WTC11 (cell line): ENCODE data around the gene WNT1. TPM values are rescaled to one million over a fixed set of nuclear protein-coding genes. Genes with fewer than 3 reads are reported as not detected.

ENCODE experiments used
- ATAC-seq: fragments of 200-7000 bp; cut with Tn5 transposase; 2 replicates; pipeline ENCODE4 v1.10.0; 2021; ENCODE audit warnings: mild to moderate bottlenecking, moderate library complexity
- CTCF ChIA-PET: fragments of 300-600 bp; sonication (Branson Sonifier 250); formaldehyde crosslinking; loops from one replicate; lab custom pipeline; 2021; ENCODE audit warnings: antibody characterized with exemption; lab: Charles Lee
- POLR2A ChIA-PET: fragments of 350-600 bp; sonication (Branson Sonifier 250); formaldehyde crosslinking; loops from one replicate; lab custom pipeline; 2021; ENCODE audit warnings: antibody characterized with exemption; lab: Charles Lee
- DNase-seq: peaks from one replicate; pipeline ENCODE4 v3.0.0; 2021; ENCODE audit warnings: low spot score
- H3K27ac Mint-ChIP-seq: 2 replicates; pipeline ENCODE4 v1.8.0; 2021; ENCODE audit warnings: mixed read lengths
- H3K27me3 Mint-ChIP-seq: 2 replicates; pipeline ENCODE4 v1.8.0; 2021; ENCODE audit warnings: low read depth, mild to moderate bottlenecking, moderate library complexity, mixed read lengths
- H3K36me3 Mint-ChIP-seq: 2 replicates; pipeline ENCODE4 v1.8.0; 2021; ENCODE audit warnings: mixed read lengths
- H3K4me1 Mint-ChIP-seq: 2 replicates; pipeline ENCODE4 v1.8.0; 2022; ENCODE audit warnings: mixed read lengths
- H3K4me3 Mint-ChIP-seq: 2 replicates; pipeline ENCODE4 v1.8.0; 2021; ENCODE audit warnings: mild to moderate bottlenecking, moderate library complexity, mixed read lengths
- H3K9me3 Mint-ChIP-seq: 2 replicates; pipeline ENCODE4 v1.8.0; 2021; ENCODE audit warnings: mixed read lengths
- CBFB ChIP-seq: sonication (generic); formaldehyde crosslinking; IDR thresholded peaks from 2 replicates; pipeline ENCODE4 v1.8.1; 2022; ENCODE audit warnings: mild to moderate bottlenecking, low read depth, missing genetic modification reagents
- CREB1 ChIP-seq: sonication (generic); formaldehyde crosslinking; IDR thresholded peaks from 2 replicates; pipeline ENCODE4 v1.8.0; 2023; ENCODE audit warnings: mild to moderate bottlenecking, missing genetic modification reagents
- JAZF1 ChIP-seq: fragments of 250-450 bp; sonication (Bioruptor Pico); IDR thresholded peaks from 2 replicates; pipeline ENCODE4 v1.9.0; 2021; ENCODE audit warnings: moderate library complexity, mild to moderate bottlenecking, inconsistent platforms
- MYBL2 ChIP-seq: sonication (generic); formaldehyde crosslinking; IDR thresholded peaks from 2 replicates; pipeline ENCODE4 v1.8.1; 2023; ENCODE audit warnings: mild to moderate bottlenecking, moderate library complexity, missing genetic modification reagents
- NR1H2 ChIP-seq: sonication (generic); formaldehyde crosslinking; IDR thresholded peaks from 2 replicates; pipeline ENCODE4 v1.9.0; 2021; ENCODE audit warnings: mild to moderate bottlenecking, moderate library complexity, missing genetic modification reagents
- SP1 ChIP-seq: sonication (generic); formaldehyde crosslinking; conservative IDR thresholded peaks from 2 replicates; pipeline ENCODE4 v1.8.1; 2022; ENCODE audit warnings: missing genetic modification reagents
- TP53 ChIP-seq: sonication (generic); formaldehyde crosslinking; IDR thresholded peaks from 2 replicates; pipeline ENCODE4 v1.8.1; 2023; ENCODE audit warnings: mild to moderate bottlenecking, missing genetic modification reagents
- ZBTB21 ChIP-seq: sonication (generic); formaldehyde crosslinking; IDR thresholded peaks from 2 replicates; pipeline ENCODE4 v1.8.1; 2023; ENCODE audit warnings: mild to moderate bottlenecking, missing genetic modification reagents, borderline replicate concordance
- ZNF671 ChIP-seq: fragments of 250-450 bp; sonication (Bioruptor Pico); IDR thresholded peaks from 2 replicates; pipeline ENCODE4 v1.8.0; 2021; ENCODE audit warnings: mild to moderate bottlenecking
- total RNA-seq: library from RNA; stranded (reverse); gene quantifications from 3 replicates; pipeline ENCODE4 v1.2.3, GENCODE V29; 2021
- TF ChIP-seq, protein P1 (sequence below): sonication (generic); formaldehyde crosslinking; IDR thresholded peaks from 2 replicates; pipeline ENCODE4 v1.8.0; 2023; ENCODE audit warnings: missing genetic modification reagents
- TF ChIP-seq, protein P2 (sequence below): sonication (generic); formaldehyde crosslinking; conservative IDR thresholded peaks from 2 replicates; pipeline ENCODE4 v1.8.1; 2022; ENCODE audit warnings: mild to moderate bottlenecking, missing genetic modification reagents
- TF ChIP-seq, protein P3 (sequence below): sonication (generic); formaldehyde crosslinking; IDR thresholded peaks from 2 replicates; pipeline ENCODE4 v1.8.1; 2022; ENCODE audit warnings: missing genetic modification reagents, borderline replicate concordance
- TF ChIP-seq, protein P4 (sequence below): sonication (generic); formaldehyde crosslinking; IDR thresholded peaks from 2 replicates; pipeline ENCODE4 v1.8.1; 2023; ENCODE audit warnings: mild to moderate bottlenecking, missing genetic modification reagents, borderline replicate concordance
- TF ChIP-seq, protein P5 (sequence below): sonication (generic); formaldehyde crosslinking; IDR thresholded peaks from 2 replicates; pipeline ENCODE4 v1.8.1; 2023; ENCODE audit warnings: mild to moderate bottlenecking, missing genetic modification reagents
- TF ChIP-seq, protein P6 (sequence below): fragments of 250-450 bp; sonication (Bioruptor Pico); IDR thresholded peaks from 2 replicates; pipeline ENCODE4 v1.8.0; 2021; ENCODE audit warnings: mild to moderate bottlenecking
- TF ChIP-seq, protein P7 (sequence below): fragments of 250-450 bp; sonication (Bioruptor Pico); IDR thresholded peaks from 2 replicates; pipeline ENCODE4 v1.9.0; 2021; ENCODE audit warnings: mild to moderate bottlenecking
- TF ChIP-seq, protein P8 (sequence below): sonication (generic); formaldehyde crosslinking; IDR thresholded peaks from 2 replicates; pipeline ENCODE4 v1.8.0; 2022; ENCODE audit warnings: mild to moderate bottlenecking, missing genetic modification reagents

WNT1 gene
- total RNA-seq, 1 experiment from 2014 or later: not detected

DNA sequence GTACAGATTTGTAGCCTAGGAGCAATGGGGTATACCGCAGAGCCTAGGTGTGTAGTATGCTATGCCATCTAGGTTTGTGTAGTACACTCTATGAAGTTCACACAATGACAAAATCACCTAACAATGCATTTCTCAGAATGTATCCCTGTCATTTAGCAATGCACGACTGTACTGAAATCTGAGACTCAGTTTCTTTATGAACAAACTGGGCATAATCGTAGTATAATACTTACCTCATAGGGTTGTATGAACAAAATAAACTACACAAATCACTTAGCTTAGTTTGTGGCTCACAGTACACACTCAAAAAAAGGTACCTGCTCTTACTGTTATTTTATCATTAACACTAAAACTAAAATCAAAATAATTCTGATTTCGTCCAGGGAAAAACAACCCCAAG is 47.3 kb downstream of the WNT1 start:
- TF ChIP-seq, protein P1, sequence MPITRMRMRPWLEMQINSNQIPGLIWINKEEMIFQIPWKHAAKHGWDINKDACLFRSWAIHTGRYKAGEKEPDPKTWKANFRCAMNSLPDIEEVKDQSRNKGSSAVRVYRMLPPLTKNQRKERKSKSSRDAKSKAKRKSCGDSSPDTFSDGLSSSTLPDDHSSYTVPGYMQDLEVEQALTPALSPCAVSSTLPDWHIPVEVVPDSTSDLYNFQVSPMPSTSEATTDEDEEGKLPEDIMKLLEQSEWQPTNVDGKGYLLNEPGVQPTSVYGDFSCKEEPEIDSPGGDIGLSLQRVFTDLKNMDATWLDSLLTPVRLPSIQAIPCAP (CRISPR knock-in tag): no peak
- TF ChIP-seq ZNF671 (CRISPR knock-in tag): no peak
- TF ChIP-seq, protein P2, sequence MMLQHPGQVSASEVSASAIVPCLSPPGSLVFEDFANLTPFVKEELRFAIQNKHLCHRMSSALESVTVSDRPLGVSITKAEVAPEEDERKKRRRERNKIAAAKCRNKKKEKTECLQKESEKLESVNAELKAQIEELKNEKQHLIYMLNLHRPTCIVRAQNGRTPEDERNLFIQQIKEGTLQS (CRISPR knock-in tag): no peak
- TF ChIP-seq, protein P3, sequence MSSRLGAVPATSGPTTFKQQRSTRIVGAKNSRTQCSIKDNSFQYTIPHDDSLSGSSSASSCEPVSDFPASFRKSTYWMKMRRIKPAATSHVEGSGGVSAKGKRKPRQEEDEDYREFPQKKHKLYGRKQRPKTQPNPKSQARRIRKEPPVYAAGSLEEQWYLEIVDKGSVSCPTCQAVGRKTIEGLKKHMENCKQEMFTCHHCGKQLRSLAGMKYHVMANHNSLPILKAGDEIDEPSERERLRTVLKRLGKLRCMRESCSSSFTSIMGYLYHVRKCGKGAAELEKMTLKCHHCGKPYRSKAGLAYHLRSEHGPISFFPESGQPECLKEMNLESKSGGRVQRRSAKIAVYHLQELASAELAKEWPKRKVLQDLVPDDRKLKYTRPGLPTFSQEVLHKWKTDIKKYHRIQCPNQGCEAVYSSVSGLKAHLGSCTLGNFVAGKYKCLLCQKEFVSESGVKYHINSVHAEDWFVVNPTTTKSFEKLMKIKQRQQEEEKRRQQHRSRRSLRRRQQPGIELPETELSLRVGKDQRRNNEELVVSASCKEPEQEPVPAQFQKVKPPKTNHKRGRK: no peak
- no peak for TF ChIP-seq NR1H2 (CRISPR knock-in tag)
- no peak for TF ChIP-seq MYBL2 (CRISPR knock-in tag)
- TF ChIP-seq, protein P4, sequence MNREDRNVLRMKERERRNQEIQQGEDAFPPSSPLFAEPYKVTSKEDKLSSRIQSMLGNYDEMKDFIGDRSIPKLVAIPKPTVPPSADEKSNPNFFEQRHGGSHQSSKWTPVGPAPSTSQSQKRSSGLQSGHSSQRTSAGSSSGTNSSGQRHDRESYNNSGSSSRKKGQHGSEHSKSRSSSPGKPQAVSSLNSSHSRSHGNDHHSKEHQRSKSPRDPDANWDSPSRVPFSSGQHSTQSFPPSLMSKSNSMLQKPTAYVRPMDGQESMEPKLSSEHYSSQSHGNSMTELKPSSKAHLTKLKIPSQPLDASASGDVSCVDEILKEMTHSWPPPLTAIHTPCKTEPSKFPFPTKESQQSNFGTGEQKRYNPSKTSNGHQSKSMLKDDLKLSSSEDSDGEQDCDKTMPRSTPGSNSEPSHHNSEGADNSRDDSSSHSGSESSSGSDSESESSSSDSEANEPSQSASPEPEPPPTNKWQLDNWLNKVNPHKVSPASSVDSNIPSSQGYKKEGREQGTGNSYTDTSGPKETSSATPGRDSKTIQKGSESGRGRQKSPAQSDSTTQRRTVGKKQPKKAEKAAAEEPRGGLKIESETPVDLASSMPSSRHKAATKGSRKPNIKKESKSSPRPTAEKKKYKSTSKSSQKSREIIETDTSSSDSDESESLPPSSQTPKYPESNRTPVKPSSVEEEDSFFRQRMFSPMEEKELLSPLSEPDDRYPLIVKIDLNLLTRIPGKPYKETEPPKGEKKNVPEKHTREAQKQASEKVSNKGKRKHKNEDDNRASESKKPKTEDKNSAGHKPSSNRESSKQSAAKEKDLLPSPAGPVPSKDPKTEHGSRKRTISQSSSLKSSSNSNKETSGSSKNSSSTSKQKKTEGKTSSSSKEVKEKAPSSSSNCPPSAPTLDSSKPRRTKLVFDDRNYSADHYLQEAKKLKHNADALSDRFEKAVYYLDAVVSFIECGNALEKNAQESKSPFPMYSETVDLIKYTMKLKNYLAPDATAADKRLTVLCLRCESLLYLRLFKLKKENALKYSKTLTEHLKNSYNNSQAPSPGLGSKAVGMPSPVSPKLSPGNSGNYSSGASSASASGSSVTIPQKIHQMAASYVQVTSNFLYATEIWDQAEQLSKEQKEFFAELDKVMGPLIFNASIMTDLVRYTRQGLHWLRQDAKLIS (CRISPR knock-in tag): no peak
- TF ChIP-seq JAZF1 (CRISPR knock-in tag): no peak
- CTCF ChIA-PET: interaction anchor here (2.2 kb wide), 1 partner anchor 18 kb away, joined by 12 read pairs; no protein-coding TSS in a partner anchor
- no peak for DNase-seq
- ATAC-seq: no peak
- H3K4me3 Mint-ChIP-seq: no peak overlapping the region
- POLR2A ChIA-PET: no interaction called here
- H3K27ac Mint-ChIP-seq: no peak overlapping the region
- H3K36me3 Mint-ChIP-seq: peaks cover 58% of the 10 kb centered on the region
- no peaks in the 10 kb centered on the region for H3K4me1 Mint-ChIP-seq
- H3K27me3 Mint-ChIP-seq: no peaks in the 10 kb centered on the region
- H3K9me3 Mint-ChIP-seq: no peaks in the 10 kb centered on the region

DNA sequence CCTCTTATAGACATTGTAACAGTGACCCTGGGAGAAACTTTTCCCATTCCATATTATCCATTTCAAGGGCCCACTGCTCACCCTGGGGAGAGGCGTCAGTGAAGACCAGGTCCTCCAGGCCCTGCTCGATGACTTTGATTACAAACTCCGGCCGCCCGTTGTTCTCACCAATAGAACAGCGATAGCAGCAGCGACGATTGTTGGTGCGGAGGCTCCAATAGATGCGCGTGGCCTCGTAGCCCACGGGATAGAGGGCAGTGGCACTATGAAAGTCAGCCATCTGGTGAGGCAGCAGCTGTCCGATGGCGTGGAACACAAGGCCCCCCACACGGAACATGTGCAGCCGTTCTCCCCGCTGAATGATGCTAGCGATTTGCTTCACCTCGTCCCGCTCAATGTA is 48.0 kb downstream of the WNT1 start:
- DNase-seq: no peak
- no peaks in the 10 kb centered on the region for H3K9me3 Mint-ChIP-seq

More for the DNA sequence above, 48.0 kb downstream of the WNT1 start:
- ChIA-PET CTCF (interaction anchor here (2.2 kb wide), 1 partner anchor 18 kb away, joined by 12 read pairs; no protein-coding TSS in a partner anchor), POLR2A (no interaction called here)
- H3K27me3 Mint-ChIP-seq: no peaks in the 10 kb centered on the region
- no peak for ATAC-seq
- TF ChIP-seq JAZF1 (CRISPR knock-in tag) (no peak), CBFB (no peak), TP53 (CRISPR knock-in tag) (no peak), SP1 (CRISPR knock-in tag) (no peak), ZBTB21 (no peak), CREB1 (CRISPR knock-in tag) (no peak)
- TF ChIP-seq, protein P2 (CRISPR knock-in tag): no peak
- TF ChIP-seq, protein P5, sequence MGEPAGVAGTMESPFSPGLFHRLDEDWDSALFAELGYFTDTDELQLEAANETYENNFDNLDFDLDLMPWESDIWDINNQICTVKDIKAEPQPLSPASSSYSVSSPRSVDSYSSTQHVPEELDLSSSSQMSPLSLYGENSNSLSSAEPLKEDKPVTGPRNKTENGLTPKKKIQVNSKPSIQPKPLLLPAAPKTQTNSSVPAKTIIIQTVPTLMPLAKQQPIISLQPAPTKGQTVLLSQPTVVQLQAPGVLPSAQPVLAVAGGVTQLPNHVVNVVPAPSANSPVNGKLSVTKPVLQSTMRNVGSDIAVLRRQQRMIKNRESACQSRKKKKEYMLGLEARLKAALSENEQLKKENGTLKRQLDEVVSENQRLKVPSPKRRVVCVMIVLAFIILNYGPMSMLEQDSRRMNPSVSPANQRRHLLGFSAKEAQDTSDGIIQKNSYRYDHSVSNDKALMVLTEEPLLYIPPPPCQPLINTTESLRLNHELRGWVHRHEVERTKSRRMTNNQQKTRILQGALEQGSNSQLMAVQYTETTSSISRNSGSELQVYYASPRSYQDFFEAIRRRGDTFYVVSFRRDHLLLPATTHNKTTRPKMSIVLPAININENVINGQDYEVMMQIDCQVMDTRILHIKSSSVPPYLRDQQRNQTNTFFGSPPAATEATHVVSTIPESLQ (CRISPR knock-in tag): no peak
- TF ChIP-seq, protein P6, sequence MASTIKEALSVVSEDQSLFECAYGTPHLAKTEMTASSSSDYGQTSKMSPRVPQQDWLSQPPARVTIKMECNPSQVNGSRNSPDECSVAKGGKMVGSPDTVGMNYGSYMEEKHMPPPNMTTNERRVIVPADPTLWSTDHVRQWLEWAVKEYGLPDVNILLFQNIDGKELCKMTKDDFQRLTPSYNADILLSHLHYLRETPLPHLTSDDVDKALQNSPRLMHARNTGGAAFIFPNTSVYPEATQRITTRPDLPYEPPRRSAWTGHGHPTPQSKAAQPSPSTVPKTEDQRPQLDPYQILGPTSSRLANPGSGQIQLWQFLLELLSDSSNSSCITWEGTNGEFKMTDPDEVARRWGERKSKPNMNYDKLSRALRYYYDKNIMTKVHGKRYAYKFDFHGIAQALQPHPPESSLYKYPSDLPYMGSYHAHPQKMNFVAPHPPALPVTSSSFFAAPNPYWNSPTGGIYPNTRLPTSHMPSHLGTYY (CRISPR knock-in tag): no peak
- TF ChIP-seq, protein P7, sequence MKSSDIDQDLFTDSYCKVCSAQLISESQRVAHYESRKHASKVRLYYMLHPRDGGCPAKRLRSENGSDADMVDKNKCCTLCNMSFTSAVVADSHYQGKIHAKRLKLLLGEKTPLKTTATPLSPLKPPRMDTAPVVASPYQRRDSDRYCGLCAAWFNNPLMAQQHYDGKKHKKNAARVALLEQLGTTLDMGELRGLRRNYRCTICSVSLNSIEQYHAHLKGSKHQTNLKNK (CRISPR knock-in tag): no peak
- TF ChIP-seq, protein P8, sequence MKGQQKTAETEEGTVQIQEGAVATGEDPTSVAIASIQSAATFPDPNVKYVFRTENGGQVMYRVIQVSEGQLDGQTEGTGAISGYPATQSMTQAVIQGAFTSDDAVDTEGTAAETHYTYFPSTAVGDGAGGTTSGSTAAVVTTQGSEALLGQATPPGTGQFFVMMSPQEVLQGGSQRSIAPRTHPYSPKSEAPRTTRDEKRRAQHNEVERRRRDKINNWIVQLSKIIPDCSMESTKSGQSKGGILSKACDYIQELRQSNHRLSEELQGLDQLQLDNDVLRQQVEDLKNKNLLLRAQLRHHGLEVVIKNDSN (CRISPR knock-in tag): no peak
- H3K36me3 Mint-ChIP-seq: peaks cover 61% of the 10 kb centered on the region
- H3K4me1 Mint-ChIP-seq: no peaks in the 10 kb centered on the region
- H3K27ac Mint-ChIP-seq: no peak overlapping the region
- no peak overlapping the region for H3K4me3 Mint-ChIP-seq
